ENCODE results near the gene SELENOI.
"Not testable (repeated sequence)": the region's sequence is repeated elsewhere in the genome, so short reads cannot be mapped to it uniquely, and the experiment has no call there.

Gene SELENOI

GRCh38 chr2:26318950-26319349, 27.0 kb upstream of the SELENOI start:
- H3K36me3 ChIP-seq (ENCODE audit: control insufficient read depth, insufficient read depth, low read length), result no peaks in the 10 kb centered on the region
- H3K4me3 ChIP-seq (replicated peaks; ENCODE audit: low read depth, low read length), result no peak overlapping the region
- H3K27me3 ChIP-seq (replicated peaks; ENCODE audit: control insufficient read depth, insufficient read depth, low read length), result no peaks in the 10 kb centered on the region
- TF ChIP-seq CTCF (IDR thresholded peaks at IDR 0.05; ENCODE audit: insufficient read depth, low read length, poor library complexity, severe bottlenecking), result no peak
- DNase-seq (ENCODE audit: extremely low read depth, insufficient read length), result no peak

DNA sequence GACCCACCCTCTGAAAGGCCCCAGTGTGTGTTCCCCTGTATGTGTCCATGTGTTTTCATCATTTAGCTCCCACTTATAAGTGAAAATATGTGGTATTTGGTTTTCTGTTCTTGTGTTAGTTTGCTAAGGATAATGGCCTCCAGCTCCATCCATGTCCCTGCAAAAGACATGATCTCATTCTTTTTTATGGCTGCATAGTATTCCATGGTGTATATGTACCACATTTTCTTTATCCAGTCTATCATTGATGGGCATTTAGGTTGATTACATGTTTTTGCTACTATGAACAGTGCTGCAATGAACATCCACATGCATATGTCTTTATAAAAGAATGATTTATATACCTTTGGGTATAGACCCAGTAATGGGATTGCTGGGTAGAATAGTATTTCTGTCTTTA, 21.5 kb upstream of the SELENOI start:
- not testable (repeated sequence) for H3K4me3 ChIP-seq (replicated peaks; ENCODE audit: low read depth, low read length); DNase-seq (ENCODE audit: extremely low read depth, insufficient read length); H3K27me3 ChIP-seq (replicated peaks; ENCODE audit: control insufficient read depth, insufficient read depth, low read length); H3K36me3 ChIP-seq (ENCODE audit: control insufficient read depth, insufficient read depth, low read length)

GRCh38 chr2:26324903-26325302, 21.0 kb upstream of the SELENOI start:
- Histone ChIP-seq H3K27me3 (replicated peaks; ENCODE audit: control insufficient read depth, insufficient read depth, low read length) (no peaks in the 10 kb centered on the region), H3K4me3 (replicated peaks; ENCODE audit: low read depth, low read length) (no peak overlapping the region), H3K36me3 (ENCODE audit: control insufficient read depth, insufficient read depth, low read length) (no peaks in the 10 kb centered on the region)
- TF ChIP-seq CTCF (IDR thresholded peaks at IDR 0.05; ENCODE audit: insufficient read depth, low read length, poor library complexity, severe bottlenecking), result no peak
- DNase-seq (ENCODE audit: extremely low read depth, insufficient read length), result no peak

GRCh38 chr2:26325851-26326250, 20.1 kb upstream of the SELENOI start:
- H3K4me3 ChIP-seq (replicated peaks; ENCODE audit: low read depth, low read length), result no peak overlapping the region
- TF ChIP-seq CTCF (IDR thresholded peaks at IDR 0.05; ENCODE audit: insufficient read depth, low read length, poor library complexity, severe bottlenecking), result no peak
- H3K36me3 ChIP-seq (ENCODE audit: control insufficient read depth, insufficient read depth, low read length), result no peaks in the 10 kb centered on the region
- H3K27me3 ChIP-seq (replicated peaks; ENCODE audit: control insufficient read depth, insufficient read depth, low read length), result no peaks in the 10 kb centered on the region
- no peak for DNase-seq (ENCODE audit: extremely low read depth, insufficient read length)

DNA sequence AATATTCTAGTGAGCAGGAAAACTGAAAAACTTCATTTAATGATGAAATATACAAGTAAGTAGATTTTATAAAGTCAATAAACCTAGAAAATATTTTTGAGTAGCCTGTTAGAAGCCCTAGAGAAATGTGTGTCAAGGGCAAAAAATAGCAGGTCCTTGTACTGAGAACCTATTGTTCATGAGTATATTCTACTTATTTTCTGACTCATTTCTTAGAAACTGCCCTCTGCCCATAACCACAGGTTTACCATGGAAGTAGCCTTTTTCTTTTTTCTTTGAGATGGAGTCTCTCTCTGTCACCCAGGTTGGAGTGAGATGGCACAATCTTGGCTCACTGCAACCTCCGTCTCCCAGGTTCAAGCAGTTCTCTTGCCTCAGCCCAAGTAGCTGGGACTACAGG, 19.4 kb upstream of the SELENOI start:
- no peak overlapping the region for H3K4me3 ChIP-seq (replicated peaks; ENCODE audit: low read depth, low read length)
- TF ChIP-seq CTCF (IDR thresholded peaks at IDR 0.05; ENCODE audit: insufficient read depth, low read length, poor library complexity, severe bottlenecking), result no peak
- H3K36me3 ChIP-seq (ENCODE audit: control insufficient read depth, insufficient read depth, low read length), result no peaks in the 10 kb centered on the region
- no peaks in the 10 kb centered on the region for H3K27me3 ChIP-seq (replicated peaks; ENCODE audit: control insufficient read depth, insufficient read depth, low read length)
- DNase-seq (ENCODE audit: extremely low read depth, insufficient read length), result no peak

GRCh38 chr2:26327291-26328272, 18.4 kb upstream of the SELENOI start:
- no peak for TF ChIP-seq CTCF (IDR thresholded peaks at IDR 0.05; ENCODE audit: insufficient read depth, low read length, poor library complexity, severe bottlenecking)
- DNase-seq (ENCODE audit: extremely low read depth, insufficient read length), result no peak
- no peaks in the 10 kb centered on the region for H3K27me3 ChIP-seq (replicated peaks; ENCODE audit: control insufficient read depth, insufficient read depth, low read length)
- H3K36me3 ChIP-seq (ENCODE audit: control insufficient read depth, insufficient read depth, low read length), result no peaks in the 10 kb centered on the region
- H3K4me3 ChIP-seq (replicated peaks; ENCODE audit: low read depth, low read length), result no peak overlapping the region

GRCh38 chr2:26329083-26329482, 16.9 kb upstream of the SELENOI start:
- H3K27me3 ChIP-seq (replicated peaks; ENCODE audit: control insufficient read depth, insufficient read depth, low read length); H3K4me3 ChIP-seq (replicated peaks; ENCODE audit: low read depth, low read length); DNase-seq (ENCODE audit: extremely low read depth, insufficient read length); H3K36me3 ChIP-seq (ENCODE audit: control insufficient read depth, insufficient read depth, low read length): not testable (repeated sequence)

Data from GM06990 (cell line).